Measurements from ENCODE around the gene NCAN. TPM values are rescaled to one million over a fixed set of nuclear protein-coding genes. Genes with fewer than 3 reads are reported as not detected.

The NCAN gene
- total RNA-seq, 1 donor from 2014 or later = not detected

DNA sequence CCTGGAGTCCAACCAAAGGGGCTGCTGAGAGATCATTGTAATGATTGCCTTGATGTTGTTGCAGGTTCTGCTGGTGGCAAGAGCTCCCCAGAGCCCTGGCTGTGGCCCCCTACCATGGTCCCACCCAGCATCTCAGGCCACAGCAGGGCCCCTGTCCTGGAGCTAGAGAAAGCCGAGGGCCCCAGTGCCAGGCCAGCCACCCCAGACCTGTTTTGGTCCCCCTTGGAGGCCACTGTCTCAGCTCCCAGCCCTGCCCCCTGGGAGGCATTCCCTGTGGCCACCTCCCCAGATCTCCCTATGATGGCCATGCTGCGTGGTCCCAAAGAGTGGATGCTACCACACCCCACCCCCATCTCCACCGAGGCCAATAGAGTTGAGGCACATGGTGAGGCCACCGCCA, 15.5 kb downstream of the NCAN start:
- ATAC-seq (no peak), DNase-seq (no peak)
- intact Hi-C loops (cut with DNase I) = no loop called here
- no peaks in the 10 kb centered on the region for H3K36me3 ChIP-seq
- H3K9me3 ChIP-seq = no peaks in the 10 kb centered on the region
- H3K4me3 ChIP-seq = no peak overlapping the region
- TF ChIP-seq, protein P1, sequence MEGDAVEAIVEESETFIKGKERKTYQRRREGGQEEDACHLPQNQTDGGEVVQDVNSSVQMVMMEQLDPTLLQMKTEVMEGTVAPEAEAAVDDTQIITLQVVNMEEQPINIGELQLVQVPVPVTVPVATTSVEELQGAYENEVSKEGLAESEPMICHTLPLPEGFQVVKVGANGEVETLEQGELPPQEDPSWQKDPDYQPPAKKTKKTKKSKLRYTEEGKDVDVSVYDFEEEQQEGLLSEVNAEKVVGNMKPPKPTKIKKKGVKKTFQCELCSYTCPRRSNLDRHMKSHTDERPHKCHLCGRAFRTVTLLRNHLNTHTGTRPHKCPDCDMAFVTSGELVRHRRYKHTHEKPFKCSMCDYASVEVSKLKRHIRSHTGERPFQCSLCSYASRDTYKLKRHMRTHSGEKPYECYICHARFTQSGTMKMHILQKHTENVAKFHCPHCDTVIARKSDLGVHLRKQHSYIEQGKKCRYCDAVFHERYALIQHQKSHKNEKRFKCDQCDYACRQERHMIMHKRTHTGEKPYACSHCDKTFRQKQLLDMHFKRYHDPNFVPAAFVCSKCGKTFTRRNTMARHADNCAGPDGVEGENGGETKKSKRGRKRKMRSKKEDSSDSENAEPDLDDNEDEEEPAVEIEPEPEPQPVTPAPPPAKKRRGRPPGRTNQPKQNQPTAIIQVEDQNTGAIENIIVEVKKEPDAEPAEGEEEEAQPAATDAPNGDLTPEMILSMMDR (IDR thresholded peaks at IDR 0.05) = no peak
- H3K27me3 ChIP-seq (ENCODE audit: low read depth) = peaks cover 45% of the 10 kb centered on the region
- peaks cover 10% of the 10 kb centered on the region for H3K4me1 ChIP-seq
- H3K27ac ChIP-seq = no peak overlapping the region

- intact Hi-C loops (cut with DNase I) = no loop called here
- H3K4me1 ChIP-seq = peaks cover 9% of the 10 kb centered on the region
- no peak for ATAC-seq
Observed at GRCh38 chr19:19229701-19230100, 17.9 kb downstream of the NCAN start.

GRCh38 chr19:19230999-19231398, 19.2 kb downstream of the NCAN start:
- H3K27ac ChIP-seq = no peak overlapping the region
- no peaks in the 10 kb centered on the region for H3K4me1 ChIP-seq
- TF ChIP-seq, protein P1 (IDR thresholded peaks at IDR 0.05) = no peak
- H3K36me3 ChIP-seq = no peaks in the 10 kb centered on the region
- peaks cover 17% of the 10 kb centered on the region for H3K27me3 ChIP-seq (ENCODE audit: low read depth)
- H3K4me3 ChIP-seq = no peak overlapping the region
- ATAC-seq = no peak
- DNase-seq = no peak
- H3K9me3 ChIP-seq = peaks cover 24% of the 10 kb centered on the region
- intact Hi-C loops (cut with DNase I) = no loop called here

More at GRCh38 chr19:19229701-19230100, 17.9 kb downstream of the NCAN start:
- H3K27ac ChIP-seq = no peak overlapping the region
- TF ChIP-seq, protein P1 (IDR thresholded peaks at IDR 0.05) = no peak
- no peaks in the 10 kb centered on the region for H3K36me3 ChIP-seq
- H3K4me3 ChIP-seq = no peak overlapping the region
- H3K27me3 ChIP-seq (ENCODE audit: low read depth) = peaks cover 29% of the 10 kb centered on the region
- DNase-seq = no peak
- peaks cover 15% of the 10 kb centered on the region for H3K9me3 ChIP-seq

GRCh38 chr19:19232261-19232721, 20.5 kb downstream of the NCAN start:
- Histone ChIP-seq H3K4me3 (no peak overlapping the region), H3K27me3 (ENCODE audit: low read depth) (peaks cover 4% of the 10 kb centered on the region), H3K36me3 (no peaks in the 10 kb centered on the region), H3K9me3 (peaks cover 24% of the 10 kb centered on the region), H3K27ac (no peak overlapping the region), H3K4me1 (no peaks in the 10 kb centered on the region)
- DNase-seq (no peak), ATAC-seq (peak in 1 of 2 donors; percentile 19)
- intact Hi-C loops (cut with DNase I) = no loop called here
- TF ChIP-seq, protein P1 (IDR thresholded peaks at IDR 0.05) = no peak

DNA sequence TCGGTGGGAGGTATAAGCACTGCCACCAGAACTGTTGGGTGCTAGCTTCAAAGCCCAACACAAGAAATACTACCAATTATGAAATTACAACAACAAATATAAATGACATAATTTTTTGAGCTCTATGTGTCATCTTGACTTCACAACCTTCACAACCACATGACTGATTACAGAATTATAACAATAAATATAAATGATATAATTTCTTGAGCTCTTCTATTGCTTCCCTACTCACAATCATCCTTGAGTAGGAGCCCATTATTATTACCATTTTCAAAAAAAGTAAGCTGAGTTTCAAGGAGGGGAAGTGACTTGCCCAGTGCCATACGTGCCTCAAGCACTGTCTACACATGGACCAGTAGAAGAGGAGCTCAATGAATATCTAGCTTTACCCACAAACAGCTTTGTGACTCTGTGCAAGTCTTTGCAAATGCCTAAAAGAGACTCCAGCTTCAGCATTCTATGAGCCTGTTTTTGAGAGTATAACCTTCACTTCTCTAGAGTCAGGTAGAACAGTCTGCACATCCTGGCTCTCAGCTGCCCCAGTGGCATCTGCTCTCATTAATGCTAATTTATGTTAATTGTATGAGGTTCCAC, 22.6 kb downstream of the NCAN start:
- Histone ChIP-seq H3K36me3 (no peaks in the 10 kb centered on the region), H3K4me3 (no peak overlapping the region), H3K27me3 (ENCODE audit: low read depth) (peaks cover 5% of the 10 kb centered on the region), H3K27ac (no peak overlapping the region), H3K4me1 (no peaks in the 10 kb centered on the region), H3K9me3 (peaks cover 24% of the 10 kb centered on the region)
- TF ChIP-seq, protein P1 (IDR thresholded peaks at IDR 0.05) = no peak
- DNase-seq (no peak), ATAC-seq (no peak)
- intact Hi-C loops (cut with DNase I) = no loop called here
